H1 (cell line): Measurements from ENCODE around the gene BBX. TPM values are rescaled to one million over a fixed set of nuclear protein-coding genes. Genes with fewer than 3 reads are reported as not detected.

Source experiments
- TCF12 ChIP-seq: IDR thresholded peaks from 2 replicates; pipeline ENCODE4 v1.6.1; 2011; ENCODE audit warnings: low read depth, mild to moderate bottlenecking, low read length
- polyA plus RNA-seq, 7 experiments: library from polyadenylated mRNA; depleted of rRNA in 3 of 7; stranded (reverse) in 5 of 7; unstranded in 2 of 7; fragments of >200 nt in 5 of 7; fragments of 200-250 nt in 2 of 7; gene quantifications; 1 replicate in 5 of 7; 2 replicates in 1 of 7; 4 replicates in 1 of 7; pipeline versions ENCODE4 v1.2.1 to v1.2.3, GENCODE V29; 2011 to 2013; ENCODE audit warnings: missing spikeins in 2 of 7, mixed read lengths in 2 of 7
- total RNA-seq: library from RNA; stranded (reverse); fragmentation: NEBNext Ultra II Directional; extraction: Animal tissue kit (Norgen Biotek cat#: 25700); gene quantifications from 2 replicates; pipeline ENCODE4 v1.2.1, GENCODE V29; 2021
- TF ChIP-seq, protein P1 (sequence below): IDR thresholded peaks from 2 replicates; pipeline ENCODE4 v1.6.1; 2012; ENCODE audit warnings: inconsistent platforms
- TF ChIP-seq, protein P2 (sequence below): fragments of 300-600 bp; sonication (generic); IDR thresholded peaks from 2 replicates; pipeline ENCODE4 v1.7.1; 2012; ENCODE audit warnings: low read length, moderate library complexity, mild to moderate bottlenecking, inconsistent platforms; ENCODE audit not compliant: insufficient replicate concordance

The BBX gene
- total and polyA plus RNA-seq, 2 of the 8 experiments (the other 6 are each of a cell fraction or from before 2014, with no cell fraction given), result 11.0 to 42.5 TPM

DNA sequence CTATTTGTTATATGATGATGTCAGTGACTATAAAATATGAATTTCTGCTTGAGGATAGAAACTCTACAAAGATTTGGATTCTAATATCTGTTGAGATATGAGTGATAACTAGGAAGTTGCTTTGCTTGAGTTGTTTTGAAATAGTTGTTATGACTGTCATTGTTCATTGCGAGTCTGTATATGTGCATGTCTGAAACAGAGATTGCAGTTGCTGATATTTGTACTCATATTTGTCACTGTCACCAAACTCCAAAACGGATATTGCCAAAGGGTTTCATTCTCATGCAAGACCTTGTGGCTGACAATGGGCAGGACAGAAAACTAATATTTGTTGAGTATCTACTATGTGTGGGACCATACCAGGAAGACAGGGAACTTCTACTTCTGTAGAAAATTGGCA lies 327.9 kb downstream of the BBX start (continued):
- TF ChIP-seq TCF12, result no peak
- TF ChIP-seq, protein P1, sequence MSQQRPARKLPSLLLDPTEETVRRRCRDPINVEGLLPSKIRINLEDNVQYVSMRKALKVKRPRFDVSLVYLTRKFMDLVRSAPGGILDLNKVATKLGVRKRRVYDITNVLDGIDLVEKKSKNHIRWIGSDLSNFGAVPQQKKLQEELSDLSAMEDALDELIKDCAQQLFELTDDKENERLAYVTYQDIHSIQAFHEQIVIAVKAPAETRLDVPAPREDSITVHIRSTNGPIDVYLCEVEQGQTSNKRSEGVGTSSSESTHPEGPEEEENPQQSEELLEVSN, result no peak
- TF ChIP-seq, protein P2, sequence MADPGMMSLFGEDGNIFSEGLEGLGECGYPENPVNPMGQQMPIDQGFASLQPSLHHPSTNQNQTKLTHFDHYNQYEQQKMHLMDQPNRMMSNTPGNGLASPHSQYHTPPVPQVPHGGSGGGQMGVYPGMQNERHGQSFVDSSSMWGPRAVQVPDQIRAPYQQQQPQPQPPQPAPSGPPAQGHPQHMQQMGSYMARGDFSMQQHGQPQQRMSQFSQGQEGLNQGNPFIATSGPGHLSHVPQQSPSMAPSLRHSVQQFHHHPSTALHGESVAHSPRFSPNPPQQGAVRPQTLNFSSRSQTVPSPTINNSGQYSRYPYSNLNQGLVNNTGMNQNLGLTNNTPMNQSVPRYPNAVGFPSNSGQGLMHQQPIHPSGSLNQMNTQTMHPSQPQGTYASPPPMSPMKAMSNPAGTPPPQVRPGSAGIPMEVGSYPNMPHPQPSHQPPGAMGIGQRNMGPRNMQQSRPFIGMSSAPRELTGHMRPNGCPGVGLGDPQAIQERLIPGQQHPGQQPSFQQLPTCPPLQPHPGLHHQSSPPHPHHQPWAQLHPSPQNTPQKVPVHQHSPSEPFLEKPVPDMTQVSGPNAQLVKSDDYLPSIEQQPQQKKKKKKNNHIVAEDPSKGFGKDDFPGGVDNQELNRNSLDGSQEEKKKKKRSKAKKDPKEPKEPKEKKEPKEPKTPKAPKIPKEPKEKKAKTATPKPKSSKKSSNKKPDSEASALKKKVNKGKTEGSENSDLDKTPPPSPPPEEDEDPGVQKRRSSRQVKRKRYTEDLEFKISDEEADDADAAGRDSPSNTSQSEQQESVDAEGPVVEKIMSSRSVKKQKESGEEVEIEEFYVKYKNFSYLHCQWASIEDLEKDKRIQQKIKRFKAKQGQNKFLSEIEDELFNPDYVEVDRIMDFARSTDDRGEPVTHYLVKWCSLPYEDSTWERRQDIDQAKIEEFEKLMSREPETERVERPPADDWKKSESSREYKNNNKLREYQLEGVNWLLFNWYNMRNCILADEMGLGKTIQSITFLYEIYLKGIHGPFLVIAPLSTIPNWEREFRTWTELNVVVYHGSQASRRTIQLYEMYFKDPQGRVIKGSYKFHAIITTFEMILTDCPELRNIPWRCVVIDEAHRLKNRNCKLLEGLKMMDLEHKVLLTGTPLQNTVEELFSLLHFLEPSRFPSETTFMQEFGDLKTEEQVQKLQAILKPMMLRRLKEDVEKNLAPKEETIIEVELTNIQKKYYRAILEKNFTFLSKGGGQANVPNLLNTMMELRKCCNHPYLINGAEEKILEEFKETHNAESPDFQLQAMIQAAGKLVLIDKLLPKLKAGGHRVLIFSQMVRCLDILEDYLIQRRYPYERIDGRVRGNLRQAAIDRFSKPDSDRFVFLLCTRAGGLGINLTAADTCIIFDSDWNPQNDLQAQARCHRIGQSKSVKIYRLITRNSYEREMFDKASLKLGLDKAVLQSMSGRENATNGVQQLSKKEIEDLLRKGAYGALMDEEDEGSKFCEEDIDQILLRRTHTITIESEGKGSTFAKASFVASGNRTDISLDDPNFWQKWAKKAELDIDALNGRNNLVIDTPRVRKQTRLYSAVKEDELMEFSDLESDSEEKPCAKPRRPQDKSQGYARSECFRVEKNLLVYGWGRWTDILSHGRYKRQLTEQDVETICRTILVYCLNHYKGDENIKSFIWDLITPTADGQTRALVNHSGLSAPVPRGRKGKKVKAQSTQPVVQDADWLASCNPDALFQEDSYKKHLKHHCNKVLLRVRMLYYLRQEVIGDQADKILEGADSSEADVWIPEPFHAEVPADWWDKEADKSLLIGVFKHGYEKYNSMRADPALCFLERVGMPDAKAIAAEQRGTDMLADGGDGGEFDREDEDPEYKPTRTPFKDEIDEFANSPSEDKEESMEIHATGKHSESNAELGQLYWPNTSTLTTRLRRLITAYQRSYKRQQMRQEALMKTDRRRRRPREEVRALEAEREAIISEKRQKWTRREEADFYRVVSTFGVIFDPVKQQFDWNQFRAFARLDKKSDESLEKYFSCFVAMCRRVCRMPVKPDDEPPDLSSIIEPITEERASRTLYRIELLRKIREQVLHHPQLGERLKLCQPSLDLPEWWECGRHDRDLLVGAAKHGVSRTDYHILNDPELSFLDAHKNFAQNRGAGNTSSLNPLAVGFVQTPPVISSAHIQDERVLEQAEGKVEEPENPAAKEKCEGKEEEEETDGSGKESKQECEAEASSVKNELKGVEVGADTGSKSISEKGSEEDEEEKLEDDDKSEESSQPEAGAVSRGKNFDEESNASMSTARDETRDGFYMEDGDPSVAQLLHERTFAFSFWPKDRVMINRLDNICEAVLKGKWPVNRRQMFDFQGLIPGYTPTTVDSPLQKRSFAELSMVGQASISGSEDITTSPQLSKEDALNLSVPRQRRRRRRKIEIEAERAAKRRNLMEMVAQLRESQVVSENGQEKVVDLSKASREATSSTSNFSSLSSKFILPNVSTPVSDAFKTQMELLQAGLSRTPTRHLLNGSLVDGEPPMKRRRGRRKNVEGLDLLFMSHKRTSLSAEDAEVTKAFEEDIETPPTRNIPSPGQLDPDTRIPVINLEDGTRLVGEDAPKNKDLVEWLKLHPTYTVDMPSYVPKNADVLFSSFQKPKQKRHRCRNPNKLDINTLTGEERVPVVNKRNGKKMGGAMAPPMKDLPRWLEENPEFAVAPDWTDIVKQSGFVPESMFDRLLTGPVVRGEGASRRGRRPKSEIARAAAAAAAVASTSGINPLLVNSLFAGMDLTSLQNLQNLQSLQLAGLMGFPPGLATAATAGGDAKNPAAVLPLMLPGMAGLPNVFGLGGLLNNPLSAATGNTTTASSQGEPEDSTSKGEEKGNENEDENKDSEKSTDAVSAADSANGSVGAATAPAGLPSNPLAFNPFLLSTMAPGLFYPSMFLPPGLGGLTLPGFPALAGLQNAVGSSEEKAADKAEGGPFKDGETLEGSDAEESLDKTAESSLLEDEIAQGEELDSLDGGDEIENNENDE, result no peak
